Lower lobe of right lung (tissue), 2 donors: ENCODE results near the gene MST1. TPM values are rescaled to one million over a fixed set of nuclear protein-coding genes. Genes with fewer than 3 reads are reported as not detected.
A peak's percentile ranks its signal among the peaks of the same experiment; 100 is the strongest.
"Not testable (repeated sequence)": the region's sequence is repeated elsewhere in the genome, so short reads cannot be mapped to it uniquely, and the experiment has no call there.

Experiments used
- ATAC-seq, 2 donors: fragments of 200-7000 bp; cut with Tn5 transposase; one replicate each; pipeline ENCODE4 v1.9.1; 2020 to 2022; ENCODE audit warnings: mild to moderate bottlenecking in 2 of 2, moderate library complexity in 2 of 2
- DNase-seq: peaks from one replicate; pipeline ENCODE4 v3.0.0-alpha.2; 2020
- H3K27ac ChIP-seq: fragments of 200-600 bp; one replicate; pipeline ENCODE4 v1.8.0; 2022
- H3K27me3 ChIP-seq: fragments of 200-600 bp; one replicate; pipeline ENCODE4 v1.8.0; 2022; ENCODE audit warnings: low read depth
- H3K36me3 ChIP-seq: fragments of 200-600 bp; one replicate; pipeline ENCODE4 v1.8.0; 2022; ENCODE audit warnings: mild to moderate bottlenecking
- H3K4me1 ChIP-seq: fragments of 200-600 bp; one replicate; pipeline ENCODE4 v1.8.0; 2022
- H3K4me3 ChIP-seq: fragments of 200-600 bp; one replicate; pipeline ENCODE4 v1.8.0; 2022; ENCODE audit warnings: mild to moderate bottlenecking
- H3K9me3 ChIP-seq: fragments of 200-600 bp; one replicate; pipeline ENCODE4 v1.8.0; 2022
- CTCF ChIP-seq: fragments of 200-600 bp; IDR thresholded peaks from one replicate; pipeline ENCODE4 v1.8.0; 2022; ENCODE audit warnings: antibody characterized with exemption, mild to moderate bottlenecking
- intact Hi-C: fragments of 100-400 bp; cut with DNase I; formaldehyde crosslinking; loops from one replicate; pipeline ENCODE4 v1.11.0; 2022
- total RNA-seq: library from RNA; stranded (reverse); fragmentation: NEBNext Ultra II Directional; extraction: Animal tissue kit (Norgen Biotek cat#: 25700); gene quantifications from one replicate; pipeline ENCODE4 v1.2.1, GENCODE V29; 2021
- donor health status: DM: no; HTN: yes; CAD: no; lungs with severe emphysema.

The MST1 gene
- total RNA-seq, 1 donor from 2014 or later: 17.5 TPM

- H3K4me1 ChIP-seq: peaks cover 29% of the 10 kb centered on the region
- H3K9me3 ChIP-seq, DNase-seq, H3K4me3 ChIP-seq, H3K27me3 ChIP-seq, H3K27ac ChIP-seq, intact Hi-C loops, H3K36me3 ChIP-seq, ATAC-seq: not testable (repeated sequence)
Measured at GRCh38 chr3:49690856-49691255, 1.6 kb upstream of the MST1 start.

- H3K36me3 ChIP-seq, H3K27me3 ChIP-seq, ATAC-seq, H3K9me3 ChIP-seq, intact Hi-C loops, DNase-seq: not testable (repeated sequence)
- Histone ChIP-seq H3K27ac (peak overlapping the region; percentile 88), H3K4me1 (peaks cover 31% of the 10 kb centered on the region), H3K4me3 (peak overlapping the region; percentile 100)
Measured at GRCh38 chr3:49689908-49690624, 792 bp upstream of the MST1 start.

GRCh38 chr3:49688338-49689045 is 782 bp downstream of the MST1 start:
- ATAC-seq, H3K27me3 ChIP-seq, DNase-seq, H3K36me3 ChIP-seq, intact Hi-C loops, H3K9me3 ChIP-seq: not testable (repeated sequence)
- Histone ChIP-seq H3K27ac (peak overlapping the region; percentile 88), H3K4me3 (peak overlapping the region; percentile 100), H3K4me1 (peaks cover 31% of the 10 kb centered on the region)

GRCh38 chr3:49687424-49687795 is 1.9 kb downstream of the MST1 start:
- Histone ChIP-seq H3K36me3 (peaks cover 16% of the 10 kb centered on the region), H3K4me1 (peaks cover 31% of the 10 kb centered on the region)
- DNase-seq, intact Hi-C loops, H3K4me3 ChIP-seq, ATAC-seq, H3K27me3 ChIP-seq, H3K27ac ChIP-seq, H3K9me3 ChIP-seq: not testable (repeated sequence)

- H3K9me3 ChIP-seq, intact Hi-C loops, H3K27me3 ChIP-seq, H3K27ac ChIP-seq: not testable (repeated sequence)
- peak; percentile 87 for DNase-seq
- peak; percentile 77 to 86 for ATAC-seq
- H3K4me3 ChIP-seq: peak overlapping the region; percentile 45
- H3K4me1 ChIP-seq: peaks cover 31% of the 10 kb centered on the region
- H3K36me3 ChIP-seq: peaks cover 21% of the 10 kb centered on the region
Measured at GRCh38 chr3:49686769-49687423, 2.4 kb downstream of the MST1 start.

- H3K27ac ChIP-seq, H3K27me3 ChIP-seq, intact Hi-C loops, H3K9me3 ChIP-seq: not testable (repeated sequence)
- peak; percentile 72 to 83 for ATAC-seq
- Histone ChIP-seq H3K4me1 (peaks cover 29% of the 10 kb centered on the region), H3K4me3 (peak overlapping the region; percentile 45), H3K36me3 (peaks cover 27% of the 10 kb centered on the region)
- peak; percentile 80 for DNase-seq
Measured at GRCh38 chr3:49686346-49686745, 2.9 kb downstream of the MST1 start.

GRCh38 chr3:49685846-49686245 is 3.4 kb downstream of the MST1 start:
- H3K27ac ChIP-seq, intact Hi-C loops, H3K9me3 ChIP-seq, DNase-seq, ATAC-seq, H3K27me3 ChIP-seq: not testable (repeated sequence)
- Histone ChIP-seq H3K4me1 (peaks cover 24% of the 10 kb centered on the region), H3K4me3 (peak overlapping the region; percentile 45), H3K36me3 (peaks cover 32% of the 10 kb centered on the region)

- H3K9me3 ChIP-seq, H3K27ac ChIP-seq, intact Hi-C loops, H3K4me3 ChIP-seq, H3K27me3 ChIP-seq, DNase-seq, ATAC-seq: not testable (repeated sequence)
- peaks cover 39% of the 10 kb centered on the region for H3K36me3 ChIP-seq
- H3K4me1 ChIP-seq: peaks cover 16% of the 10 kb centered on the region
Measured at GRCh38 chr3:49685103-49685502, 4.2 kb downstream of the MST1 start.

GRCh38 chr3:49684453-49684852 is 4.8 kb downstream of the MST1 start:
- intact Hi-C loops, DNase-seq, H3K27ac ChIP-seq, H3K9me3 ChIP-seq, H3K4me3 ChIP-seq, H3K27me3 ChIP-seq, ATAC-seq: not testable (repeated sequence)
- Histone ChIP-seq H3K4me1 (peaks cover 13% of the 10 kb centered on the region), H3K36me3 (peaks cover 45% of the 10 kb centered on the region)

- intact Hi-C loops: no loop called here
- ATAC-seq (no peak), DNase-seq (no peak)
- Histone ChIP-seq H3K27ac (no peak overlapping the region), H3K36me3 (peaks cover 58% of the 10 kb centered on the region), H3K4me1 (peaks cover 4% of the 10 kb centered on the region), H3K4me3 (no peak overlapping the region), H3K27me3 (peaks cover 4% of the 10 kb centered on the region), H3K9me3 (no peaks in the 10 kb centered on the region)
- no peak for TF ChIP-seq CTCF
Measured at GRCh38 chr3:49683162-49683561, 6.1 kb downstream of the MST1 start.
